Testis (tissue), 3 donors: ENCODE results near the gene TBC1D16. TPM values are rescaled to one million over a fixed set of nuclear protein-coding genes. Genes with fewer than 3 reads are reported as not detected.

ENCODE experiments used
- DNase-seq: peaks from one replicate; pipeline ENCODE4 v3.0.0-alpha.2; 2019
- H3K27ac ChIP-seq, 2 donors: fragments of 200-600 bp; sonication (generic); one replicate each; pipeline ENCODE4 v1.5.1; 2019
- H3K27me3 ChIP-seq: fragments of 200-600 bp; sonication (generic); one replicate; pipeline ENCODE4 v1.5.1; 2019
- H3K36me3 ChIP-seq: fragments of 200-600 bp; sonication (generic); one replicate; pipeline ENCODE4 v1.5.1; 2017; ENCODE audit warnings: low read depth; ENCODE audit errors: missing control alignments
- H3K4me1 ChIP-seq: fragments of 200-600 bp; sonication (generic); one replicate; pipeline ENCODE4 v1.5.1; 2019
- H3K4me3 ChIP-seq, 2 donors: fragments of 200-600 bp; sonication (generic); one replicate each; pipeline ENCODE4 v1.5.1; 2017 to 2019
- H3K9me3 ChIP-seq: fragments of 200-600 bp; sonication (generic); one replicate; pipeline ENCODE4 v1.5.1; 2017
- CTCF ChIP-seq, 3 experiments: fragments of 450-650 bp in 2 of 3; fragments of 200-600 bp in 1 of 3; sonication (generic) in 1 of 3; IDR thresholded peaks; one replicate each; pipeline ENCODE4 v1.5.1; 2016 to 2019; ENCODE audit warnings: antibody characterized with exemption in 3 of 3, mild to moderate bottlenecking in 2 of 3, moderate library complexity in 1 of 3
- POLR2A ChIP-seq: fragments of 450-650 bp; IDR thresholded peaks from one replicate; pipeline ENCODE4 v1.6.1; 2017; ENCODE audit warnings: antibody characterized with exemption, mild to moderate bottlenecking, moderate library complexity
- WGBS, 2 donors: methylation state at CpG; one replicate each; pipeline ENCODE4 v1.1.5; 2018; 5-methylcytosine and 5-hydroxymethylcytosine counted together
- intact Hi-C: fragments of 100-400 bp; cut with DNase I; formaldehyde crosslinking; loops from one replicate; pipeline ENCODE4 v1.15.1; 2023; ENCODE audit warnings: low total_unique reads
- polyA plus RNA-seq: library from polyadenylated mRNA; stranded (reverse); fragments of 350-450 nt; fragmentation: Illumina TruSeq; extraction: RNeasy Lipid Tissue Mini Kit (QIAGEN cat#74804); gene quantifications from one replicate; pipeline ENCODE4 v1.2.3, GENCODE V29; 2014; ENCODE audit warnings: low read depth, low replicate concordance; ENCODE audit not compliant: insufficient read depth
- total RNA-seq, 2 donors: library from RNA; depleted of rRNA; stranded (reverse); fragments of >200 nt; gene quantifications; one replicate each; pipeline ENCODE4 v1.2.3, GENCODE V29; 2016

Gene TBC1D16
- total and polyA plus RNA-seq, 3 donors from 2014 or later, result 11.0 to 16.0 (median 11.7) TPM

DNA sequence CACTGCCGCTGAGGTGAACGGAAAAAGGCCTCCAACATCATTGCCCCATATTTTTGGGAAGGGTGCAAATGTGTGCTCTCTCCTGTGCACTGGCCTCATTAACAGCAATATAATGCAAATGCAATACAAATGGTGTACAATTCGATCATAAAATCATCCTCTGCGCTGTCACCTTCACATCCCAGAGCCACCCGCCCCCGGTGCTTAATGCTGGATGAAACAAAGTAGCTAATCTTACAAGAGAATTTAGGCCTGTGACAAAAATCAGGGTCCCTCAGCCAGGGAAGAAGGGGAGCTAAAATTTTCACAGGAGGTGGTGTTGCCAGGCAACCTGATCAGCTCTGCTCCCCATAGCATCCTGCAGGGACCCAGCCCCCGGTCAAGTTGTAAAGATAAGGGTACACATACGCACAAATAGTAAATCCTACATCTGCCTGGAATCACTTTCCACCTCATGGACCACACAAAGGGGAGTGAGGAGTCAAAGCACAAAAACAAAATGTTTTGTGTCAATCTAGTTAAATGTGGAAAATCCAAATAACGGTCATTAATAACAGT, 3.0 kb downstream of the TBC1D16 start:
- intact Hi-C loops, result no loop called here
- Histone ChIP-seq H3K4me3 (no peak overlapping the region), H3K27ac (no peak overlapping the region), H3K9me3 (no peaks in the 10 kb centered on the region), H3K27me3 (no peaks in the 10 kb centered on the region), H3K4me1 (peaks cover 7% of the 10 kb centered on the region), H3K36me3 (no peaks in the 10 kb centered on the region)
- no peak for DNase-seq
- WGBS, 2 donors, result 76 to 87% methylated on average over 9 of the region's 9 CpGs
- no peak for TF ChIP-seq CTCF (IDR thresholded peaks at IDR 0.05)
- no peak for TF ChIP-seq POLR2A

DNA sequence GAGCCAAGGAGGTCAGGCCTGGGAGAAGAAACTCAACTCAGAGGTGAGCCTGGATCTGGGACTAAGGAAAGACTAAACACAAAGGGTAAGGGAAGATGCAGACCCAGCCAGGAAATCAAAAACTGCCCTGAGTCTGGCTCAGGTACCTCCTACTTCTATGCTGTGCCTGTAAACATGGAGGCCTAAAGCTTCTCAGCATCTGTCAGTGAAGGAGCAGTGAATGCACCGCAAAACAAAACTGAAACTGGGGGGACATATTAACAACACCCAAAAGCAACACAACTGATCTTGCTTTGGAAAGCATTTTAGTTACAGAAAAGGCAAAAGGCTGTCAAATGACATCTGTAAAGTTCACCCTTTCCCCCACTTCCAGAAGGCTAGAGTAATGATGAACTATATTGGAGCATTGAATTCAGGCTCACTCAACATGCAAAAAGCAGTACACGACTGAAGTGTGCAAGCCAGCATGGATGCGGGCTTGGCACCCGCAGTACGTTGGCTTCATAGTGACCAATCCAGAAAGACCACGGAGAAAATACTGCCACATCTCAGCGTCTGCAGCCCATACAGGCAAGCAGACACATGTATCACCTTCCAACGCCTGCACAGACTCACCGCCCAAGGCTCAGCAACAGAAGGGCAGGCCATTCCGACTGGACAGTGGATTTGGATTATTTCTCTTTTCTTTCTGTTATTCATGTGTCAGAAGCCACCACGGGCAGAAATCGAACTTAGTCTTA, 3.8 kb downstream of the TBC1D16 start:
- 95 to 96% methylated on average over 12 of the region's 12 CpGs for whole genome bisulfite sequencing, 2 donors
- TF ChIP-seq CTCF (IDR thresholded peaks at IDR 0.05), result no peak
- no peak for TF ChIP-seq POLR2A
- no peaks in the 10 kb centered on the region for H3K9me3 ChIP-seq
- H3K4me3 ChIP-seq, result no peak overlapping the region
- H3K27ac ChIP-seq, result no peak overlapping the region
- H3K36me3 ChIP-seq, result no peaks in the 10 kb centered on the region
- DNase-seq, result no peak
- peaks cover 7% of the 10 kb centered on the region for H3K4me1 ChIP-seq
- no peaks in the 10 kb centered on the region for H3K27me3 ChIP-seq
- intact Hi-C loops, result no loop called here

- H3K27ac ChIP-seq, result no peak overlapping the region
- no peak overlapping the region for H3K4me3 ChIP-seq
- H3K4me1 ChIP-seq, result peaks cover 12% of the 10 kb centered on the region
- WGBS, 2 donors, result 91 to 92% methylated on average over 17 to 24 of the region's 25 CpGs
- intact Hi-C loops, result no loop called here
- no peaks in the 10 kb centered on the region for H3K9me3 ChIP-seq
- TF ChIP-seq POLR2A (no peak), CTCF (IDR thresholded peaks at IDR 0.05) (no peak)
- DNase-seq, result no peak
- no peaks in the 10 kb centered on the region for H3K36me3 ChIP-seq
- H3K27me3 ChIP-seq, result no peaks in the 10 kb centered on the region
Observed at GRCh38 chr17:80030730-80031410, 4.8 kb downstream of the TBC1D16 start.

DNA sequence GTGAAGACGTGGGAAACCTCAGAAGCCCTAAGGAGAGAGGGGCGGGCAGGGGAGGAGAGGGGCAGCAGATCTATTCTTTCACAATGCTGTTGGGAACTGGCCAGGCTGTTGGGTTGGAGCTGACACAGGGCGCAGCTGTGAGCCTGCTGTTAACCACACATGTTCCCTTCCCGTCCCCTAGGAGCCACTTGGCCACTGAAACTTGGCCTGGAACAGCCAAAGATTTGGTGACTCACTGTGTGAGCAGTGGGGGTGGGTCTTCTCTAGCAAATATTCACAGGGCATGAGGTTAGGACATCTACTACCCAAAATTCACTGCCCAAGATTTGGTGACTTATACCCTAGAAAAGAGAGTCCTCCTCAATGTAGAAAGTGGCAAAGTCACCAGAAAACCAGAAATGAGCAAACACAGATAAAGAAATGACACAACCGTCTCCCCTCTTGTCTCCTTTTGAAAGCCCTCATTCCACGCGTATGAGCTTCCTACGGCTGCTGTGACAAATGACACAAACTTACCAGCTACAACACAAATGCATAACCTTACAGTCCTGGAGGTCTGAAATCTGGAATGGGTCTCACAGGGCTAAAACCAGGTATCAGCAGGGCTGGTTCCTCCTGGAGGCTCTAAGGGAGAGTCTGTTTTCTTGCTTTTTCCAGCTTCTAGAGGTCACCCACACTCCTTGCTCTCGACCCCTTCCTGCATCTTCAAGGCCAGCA, 6.3 kb downstream of the TBC1D16 start:
- WGBS, 2 donors, result 58 to 66% methylated on average over 9 of the region's 9 CpGs
- no peak for TF ChIP-seq CTCF (IDR thresholded peaks at IDR 0.05)
- TF ChIP-seq POLR2A, result no peak
- H3K4me3 ChIP-seq, result no peak overlapping the region
- peak; percentile 78 for DNase-seq
- H3K27ac ChIP-seq, result peak overlapping the region in 1 of 2 donors; percentile 66
- no peaks in the 10 kb centered on the region for H3K36me3 ChIP-seq
- H3K27me3 ChIP-seq, result no peaks in the 10 kb centered on the region
- no peaks in the 10 kb centered on the region for H3K9me3 ChIP-seq
- intact Hi-C loops, result no loop called here
- H3K4me1 ChIP-seq, result peaks cover 12% of the 10 kb centered on the region
